Sigmoid colon (tissue), 4 donors: Measurements from ENCODE around the gene KCND3.

Experiments used
- EP300 ChIP-seq, 4 donors: sonication (generic); formaldehyde crosslinking; IDR thresholded peaks; one replicate each; pipeline ENCODE4 v1.6.1; 2017; ENCODE audit warnings: antibody characterized with exemption in 4 of 4
- POLR2A ChIP-seq, 2 donors: fragments of 450-650 bp; IDR thresholded peaks; one replicate each; pipeline ENCODE4 v1.6.1; 2016; ENCODE audit warnings: antibody characterized with exemption in 2 of 2, mild to moderate bottlenecking in 2 of 2, moderate library complexity in 2 of 2
- TF ChIP-seq, protein P1 (sequence below), 4 experiments: fragments of 450-650 bp in 3 of 4; fragments of 200-600 bp in 1 of 4; IDR thresholded peaks; one replicate each; pipeline ENCODE4 v1.5.1; 2016 to 2019; ENCODE audit warnings: antibody characterized with exemption in 4 of 4, mild to moderate bottlenecking in 3 of 4, moderate library complexity in 2 of 4

DNA sequence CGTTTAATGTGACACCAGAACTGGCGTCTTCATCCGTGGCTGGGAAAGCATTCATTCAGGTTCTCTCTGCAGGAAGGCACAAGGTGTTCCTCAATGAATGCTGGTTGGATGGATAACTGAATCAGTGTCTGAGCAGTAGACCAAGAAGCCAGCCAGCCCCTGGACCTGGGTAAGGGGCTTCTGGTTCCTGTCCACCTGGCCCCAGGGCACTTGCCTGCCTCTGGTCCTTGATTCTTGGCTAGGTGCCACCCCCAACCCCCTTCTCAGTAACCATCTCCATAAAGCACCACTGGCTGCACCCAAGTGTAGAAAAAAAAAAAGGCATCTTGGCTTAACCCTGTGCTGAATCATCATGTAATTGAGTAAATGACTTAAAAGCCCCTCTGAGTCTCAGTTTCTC, 59.1 kb downstream of the KCND3 start:
- TF ChIP-seq, protein P1, sequence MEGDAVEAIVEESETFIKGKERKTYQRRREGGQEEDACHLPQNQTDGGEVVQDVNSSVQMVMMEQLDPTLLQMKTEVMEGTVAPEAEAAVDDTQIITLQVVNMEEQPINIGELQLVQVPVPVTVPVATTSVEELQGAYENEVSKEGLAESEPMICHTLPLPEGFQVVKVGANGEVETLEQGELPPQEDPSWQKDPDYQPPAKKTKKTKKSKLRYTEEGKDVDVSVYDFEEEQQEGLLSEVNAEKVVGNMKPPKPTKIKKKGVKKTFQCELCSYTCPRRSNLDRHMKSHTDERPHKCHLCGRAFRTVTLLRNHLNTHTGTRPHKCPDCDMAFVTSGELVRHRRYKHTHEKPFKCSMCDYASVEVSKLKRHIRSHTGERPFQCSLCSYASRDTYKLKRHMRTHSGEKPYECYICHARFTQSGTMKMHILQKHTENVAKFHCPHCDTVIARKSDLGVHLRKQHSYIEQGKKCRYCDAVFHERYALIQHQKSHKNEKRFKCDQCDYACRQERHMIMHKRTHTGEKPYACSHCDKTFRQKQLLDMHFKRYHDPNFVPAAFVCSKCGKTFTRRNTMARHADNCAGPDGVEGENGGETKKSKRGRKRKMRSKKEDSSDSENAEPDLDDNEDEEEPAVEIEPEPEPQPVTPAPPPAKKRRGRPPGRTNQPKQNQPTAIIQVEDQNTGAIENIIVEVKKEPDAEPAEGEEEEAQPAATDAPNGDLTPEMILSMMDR (IDR thresholded peaks at IDR 0.05), result no peak
- no peak for TF ChIP-seq EP300 (IDR thresholded peaks at IDR 0.05)
- TF ChIP-seq POLR2A (IDR thresholded peaks at IDR 0.05), result no peak
